GM12878 (cell line): Measurements from ENCODE around the gene NAB1. TPM values are rescaled to one million over a fixed set of nuclear protein-coding genes. Genes with fewer than 3 reads are reported as not detected.

Experiments
- ATAC-seq: fragments of 200-7000 bp; cut with Tn5 transposase; 3 replicates; pipeline ENCODE4 v1.9.1; 2020; ENCODE audit warnings: mild to moderate bottlenecking, moderate library complexity
- BruUV-seq: library from RNA; stranded (reverse); fragments of 400-500 nt; replicated peaks from 2 replicates; lab custom pipeline; 2021; lab: Mats Ljungman, UMichigan
- CTCF ChIA-PET: fragments of 300-600 bp; sonication (Branson Sonifier 250); formaldehyde crosslinking; extraction: SDS; loops from one replicate; lab custom pipeline; 2021; ENCODE audit warnings: inconsistent platforms; lab: Yijun Ruan, JAX
- POLR2A ChIA-PET: fragments of 350-600 bp; formaldehyde crosslinking; extraction: SDS; loops from one replicate; lab custom pipeline; 2021; ENCODE audit warnings: inconsistent platforms; lab: Charles Lee
- RAD21 ChIA-PET: fragments of 300-600 bp; sonication (Branson Sonifier 250); formaldehyde crosslinking; loops from one replicate; lab custom pipeline; 2023; ENCODE audit warnings: antibody characterized with exemption; ENCODE audit not compliant: unreplicated experiment; lab: Charles Lee
- SMC1A ChIA-PET: fragments of 300-600 bp; sonication (Branson Sonifier 250); formaldehyde crosslinking; loops from one replicate; lab custom pipeline; 2023; ENCODE audit not compliant: unreplicated experiment, uncharacterized antibody; lab: Charles Lee
- DNase-seq: peaks from one replicate; pipeline ENCODE4 v3.0.0-alpha.2; 2011; ENCODE audit warnings: low read depth, low spot score
- FAIRE-seq: peaks from 3 replicates; lab custom pipeline; 2011; peaks lifted over from hg19 to GRCh38; lab: Jason Lieb, UNC
- H2AFZ ChIP-seq: 2 replicates; pipeline ENCODE4 v1.6.0; 2011; ENCODE audit warnings: low read depth, low read length, control low read depth; ENCODE audit not compliant: control insufficient read depth
- H3K27ac ChIP-seq: 2 replicates; pipeline ENCODE4 v1.5.1; 2011; ENCODE audit warnings: control low read depth; ENCODE audit not compliant: control insufficient read depth, insufficient read depth
- H3K27me3 ChIP-seq, 2 experiments: replicated peaks in 1 of 2; 2 replicates each; pipeline versions ENCODE4 v1.6.0 to v1.6.1; 2011; ENCODE audit warnings: low read length in 1 of 2; ENCODE audit not compliant: control insufficient read depth in 2 of 2, insufficient read depth in 2 of 2
- H3K36me3 ChIP-seq, 2 experiments: 2 replicates each; pipeline ENCODE4 v1.5.1; 2011; ENCODE audit warnings: low read length in 1 of 2; ENCODE audit not compliant: control insufficient read depth in 2 of 2, insufficient read depth in 2 of 2
- H3K4me1 ChIP-seq: 2 replicates; pipeline ENCODE4 v1.6.1; 2011; ENCODE audit warnings: mild to moderate bottlenecking, low read length, moderate library complexity, mixed read lengths; ENCODE audit not compliant: control insufficient read depth, insufficient read depth
- H3K4me2 ChIP-seq: 2 replicates; pipeline ENCODE4 v1.6.0; 2011; ENCODE audit warnings: control low read depth; ENCODE audit not compliant: control insufficient read depth, insufficient read depth
- H3K4me3 ChIP-seq: fragments of 200-600 bp; sonication (generic); 2 replicates; pipeline ENCODE4 v1.5.1; 2016
- H3K79me2 ChIP-seq: 2 replicates; pipeline ENCODE4 v1.6.0; 2011; ENCODE audit warnings: low read length; ENCODE audit not compliant: control insufficient read depth, insufficient read depth
- H3K9ac ChIP-seq: 2 replicates; pipeline ENCODE4 v1.8.0; 2011; ENCODE audit warnings: low read length, control low read depth, mixed read lengths; ENCODE audit not compliant: control insufficient read depth, insufficient read depth
- H3K9me3 ChIP-seq: replicated peaks from 3 replicates; pipeline ENCODE4 v1.5.1; 2011; ENCODE audit warnings: mild to moderate bottlenecking, low read length; ENCODE audit not compliant: control insufficient read depth, insufficient read depth
- H4K20me1 ChIP-seq: 2 replicates; pipeline ENCODE4 v1.6.0; 2011; ENCODE audit not compliant: control insufficient read depth, insufficient read depth
- ATF7 ChIP-seq: fragments of 450-650 bp; IDR thresholded peaks from 2 replicates; pipeline ENCODE4 v1.6.1; 2016; ENCODE audit warnings: low read depth, mild to moderate bottlenecking
- CBX3 ChIP-seq: fragments of 200-600 bp; sonication (generic); IDR thresholded peaks from 2 replicates; pipeline ENCODE4 v1.6.1; 2016; ENCODE audit warnings: low read depth, borderline replicate concordance
- CEBPB ChIP-seq, 2 experiments: fragments of 150-350 bp in 1 of 2; IDR thresholded peaks; 2 replicates each; pipeline ENCODE4 v1.6.1; 2012 to 2014; ENCODE audit warnings: low read depth in 2 of 2, low read length in 2 of 2, borderline replicate concordance in 1 of 2, inconsistent platforms in 1 of 2
- EED ChIP-seq: sonication (generic); IDR thresholded peaks from 2 replicates; pipeline ENCODE4 v1.6.1; 2016; ENCODE audit warnings: antibody characterized with exemption, low read depth
- EGR1 ChIP-seq, 2 experiments: IDR thresholded peaks; 1 replicate in 1 of 2; 2 replicates in 1 of 2; pipeline ENCODE4 v1.6.1; 2011 to 2012; ENCODE audit warnings: low read depth in 2 of 2, low read length in 2 of 2, borderline replicate concordance in 1 of 2, mild to moderate bottlenecking in 1 of 2, moderate library complexity in 1 of 2
- FOXM1 ChIP-seq: IDR thresholded peaks from 2 replicates; pipeline ENCODE4 v1.6.1; 2012; ENCODE audit warnings: low read depth, mild to moderate bottlenecking, inconsistent platforms, low read length, moderate library complexity
- IKZF1 ChIP-seq: fragments of 450-650 bp; conservative IDR thresholded peaks from 2 replicates; pipeline ENCODE4 v1.6.1; 2017; ENCODE audit warnings: antibody characterized with exemption, mild to moderate bottlenecking
- NFXL1 ChIP-seq: fragments of 450-650 bp; IDR thresholded peaks from 2 replicates; pipeline ENCODE4 v1.6.1; 2017; ENCODE audit warnings: antibody characterized with exemption, mild to moderate bottlenecking, borderline replicate concordance
- NR2C2 ChIP-seq: IDR thresholded peaks from 2 replicates; pipeline ENCODE4 v1.6.1; 2011; ENCODE audit warnings: borderline replicate concordance, low read depth; ENCODE audit not compliant: control insufficient read depth, insufficient read length
- POLR2AphosphoS5 ChIP-seq: IDR thresholded peaks from 2 replicates; pipeline ENCODE4 v1.6.1; 2011; ENCODE audit warnings: mild to moderate bottlenecking, low read length, inconsistent platforms
- RAD51 ChIP-seq: fragments of 450-650 bp; IDR thresholded peaks from 2 replicates; pipeline ENCODE4 v1.6.1; 2016; ENCODE audit warnings: moderate library complexity, mild to moderate bottlenecking, inconsistent platforms
- SPI1 ChIP-seq: IDR thresholded peaks from 2 replicates; pipeline ENCODE4 v1.6.1; 2011; ENCODE audit warnings: low read depth, mild to moderate bottlenecking, low read length, moderate library complexity, borderline replicate concordance; ENCODE audit not compliant: insufficient read depth
- YBX1 ChIP-seq: fragments of 450-650 bp; IDR thresholded peaks from 2 replicates; pipeline ENCODE4 v1.6.1; 2016; ENCODE audit warnings: antibody characterized with exemption
- ZBED1 ChIP-seq: IDR thresholded peaks from 2 replicates; pipeline ENCODE4 v1.6.1; 2016; ENCODE audit warnings: borderline replicate concordance
- WGBS: methylation state at CpG from one replicate; pipeline ENCODE4 v1.1.6; 2016; ENCODE audit warnings: low lambda C conversion rate; ENCODE audit not compliant: insufficient replicate concordance, insufficient coverage; ENCODE audit errors: missing lambda C conversion rate; 5-methylcytosine and 5-hydroxymethylcytosine counted together
- in situ Hi-C: fragments of 300-500 bp; cut with MboI; formaldehyde crosslinking; loops from 9 replicates; pipeline ENCODE4 v1.14.3; 2018; ENCODE audit warnings: mixed read lengths
- intact Hi-C: fragments of 100-400 bp; cut with micrococcal nuclease; formaldehyde crosslinking; loops from one replicate; pipeline ENCODE4 v1.14.2; 2022; ENCODE audit not compliant: unreplicated experiment
- polyA plus RNA-seq, 11 experiments: library from polyadenylated mRNA; depleted of rRNA in 4 of 11; unstranded in 6 of 11; stranded (reverse) in 5 of 11; fragments of >200 nt; fragmentation: Nextera tagmentation in 4 of 11; fragmentation: Illumina TruSeq in 1 of 11; extraction: Ambion mirVana in 4 of 11; extraction: Trizol in 1 of 11; gene quantifications; 1 replicate in 1 of 11; 2 replicates in 10 of 11; pipeline versions ENCODE4 v1.2.1 to v1.2.3, GENCODE V29; 2011 to 2016; ENCODE audit warnings: inconsistent platforms in 2 of 11, missing spikeins in 2 of 11, low read depth in 1 of 11
- total RNA-seq, 4 experiments: library from RNA; depleted of rRNA in 3 of 4; stranded (reverse); fragments of >200 nt in 3 of 4; fragmentation: Illumina TruSeq in 1 of 4; extraction: Trizol in 1 of 4; gene quantifications; 2 replicates each; pipeline versions ENCODE4 v1.2.1 to v1.2.3, GENCODE V29; 2013 to 2021
- TF ChIP-seq, protein P1 (sequence below): fragments of 450-650 bp; IDR thresholded peaks from 2 replicates; pipeline ENCODE4 v1.6.1; 2016; ENCODE audit warnings: mild to moderate bottlenecking, moderate library complexity, borderline replicate concordance
- TF ChIP-seq, protein P2 (sequence below): IDR thresholded peaks from 2 replicates; pipeline ENCODE4 v1.6.1; 2011; ENCODE audit warnings: borderline replicate concordance, low read depth, mild to moderate bottlenecking, moderate library complexity, mixed read lengths, low read length; ENCODE audit not compliant: insufficient read depth; ENCODE audit errors: extremely low read length

NAB1 gene
- total and polyA plus RNA-seq, 10 of the 15 experiments (the other 5 are each of a cell fraction or from before 2014, with no cell fraction given): 4.5 to 39.6 (median 23.0) TPM

DNA sequence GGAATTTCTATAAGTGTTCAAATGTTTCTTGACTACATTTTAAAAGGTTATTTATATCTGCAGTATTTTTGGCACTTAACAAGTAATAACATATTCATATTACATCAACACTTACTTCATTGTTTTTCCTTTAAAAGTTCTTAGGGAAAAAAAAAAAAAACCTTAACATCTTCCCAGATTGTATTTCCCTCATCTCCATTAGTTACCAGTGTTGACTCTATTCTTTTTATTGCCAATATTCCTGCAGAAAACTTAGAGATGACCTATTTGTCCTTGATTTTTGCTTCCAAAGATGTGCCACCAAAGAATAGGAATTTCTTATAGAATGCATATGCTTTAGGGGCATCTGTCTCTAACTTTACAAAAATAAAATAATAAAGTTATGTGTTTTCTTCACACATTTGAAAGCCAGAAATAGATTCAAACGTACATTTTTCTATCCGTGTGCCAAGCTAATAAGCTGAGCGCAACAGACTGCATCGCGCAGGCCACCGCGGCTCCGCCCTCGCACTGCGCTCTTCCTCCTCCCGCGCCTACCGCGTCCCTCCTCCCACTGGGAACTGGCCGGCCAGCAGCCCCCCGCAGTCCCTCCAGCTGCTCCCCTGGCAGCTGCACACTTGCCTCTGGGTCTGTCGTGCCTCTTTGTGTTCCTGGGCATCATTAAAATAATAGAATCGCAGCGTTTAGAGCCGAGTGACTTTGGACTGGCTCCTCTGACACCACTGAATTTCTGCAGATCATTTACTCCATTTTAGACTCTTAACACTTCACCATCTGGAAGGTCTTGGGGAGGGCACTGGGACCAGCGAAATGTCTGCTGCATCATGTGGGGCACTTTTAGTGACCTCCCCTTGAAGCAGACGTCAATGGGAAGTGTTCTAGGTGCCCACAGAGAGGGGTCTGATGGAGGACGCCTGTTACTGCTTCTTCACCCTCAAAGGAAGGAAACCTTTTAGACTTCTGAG is 21.2 kb upstream of the NAB1 start:
- DNase-seq: no peak
- FAIRE-seq: no peak
- Histone ChIP-seq H4K20me1 (no peaks in the 10 kb centered on the region), H3K4me3 (peak overlapping the region; percentile 41), H3K27me3 (no peaks in the 10 kb centered on the region), H2AFZ (peak overlapping the region; percentile 75), H3K79me2 (no peaks in the 10 kb centered on the region), H3K4me2 (peak overlapping the region; percentile 78), H3K9me3 (no peaks in the 10 kb centered on the region), H3K27ac (no peak overlapping the region), H3K4me1 (no peaks in the 10 kb centered on the region), H3K9ac (no peak overlapping the region), H3K36me3 (no peaks in the 10 kb centered on the region)
- SMC1A ChIA-PET: interaction anchor here (0.6 to 2.1 kb wide), 7 partner anchors 8 to 92 kb away, joined by 3 to 9 read pairs (median 5); no protein-coding TSS in a partner anchor
- POLR2A ChIA-PET: interaction anchor here (0.8 to 1.0 kb wide), 2 partner anchors 51 to 65 kb away, joined by 3 read pairs; no protein-coding TSS in a partner anchor
- BruUV-seq: no TSS peak
- RAD21 ChIA-PET: interaction anchor here (1.0 kb wide), 1 partner anchor 8 kb away, joined by 3 read pairs; no protein-coding TSS in a partner anchor
- 11% methylated on average over 23 of the region's 23 CpGs for WGBS
- ATAC-seq: peak; percentile 90
- in situ Hi-C loops (no loop called here), intact Hi-C loops (loop anchor here (5.0 kb wide), 1 partner anchor 245 kb away; no protein-coding TSS in a partner anchor)
- CTCF ChIA-PET: interaction anchor here (0.7 kb wide), 1 partner anchor 9 kb away, joined by 3 read pairs; no protein-coding TSS in a partner anchor
- TF ChIP-seq ZBED1 (no peak), CEBPB (IDR thresholded peaks at IDR 0.05; ENCODE audit: borderline replicate concordance in 1 of 2, low read depth in 2 of 2, low read length in 2 of 2) (no peak), YBX1 (no peak), NR2C2 (no peak), FOXM1 (no peak), EGR1 (IDR thresholded peaks at IDR 0.05; ENCODE audit: borderline replicate concordance in 1 of 2, low read depth in 2 of 2, low read length in 2 of 2) (peak in 1 of 2 experiments; percentile 64; a peak in 1 of 3 replicates), ATF7 (no peak), NFXL1 (peak; percentile 96), EED (peak; percentile 34; the same call in 1 of the 2 replicates), IKZF1 (peak; percentile 27; the same call in 1 of the 2 replicates), POLR2AphosphoS5 (no peak), CBX3 (no peak), SPI1 (no peak), RAD51 (no peak)
- TF ChIP-seq, protein P1, sequence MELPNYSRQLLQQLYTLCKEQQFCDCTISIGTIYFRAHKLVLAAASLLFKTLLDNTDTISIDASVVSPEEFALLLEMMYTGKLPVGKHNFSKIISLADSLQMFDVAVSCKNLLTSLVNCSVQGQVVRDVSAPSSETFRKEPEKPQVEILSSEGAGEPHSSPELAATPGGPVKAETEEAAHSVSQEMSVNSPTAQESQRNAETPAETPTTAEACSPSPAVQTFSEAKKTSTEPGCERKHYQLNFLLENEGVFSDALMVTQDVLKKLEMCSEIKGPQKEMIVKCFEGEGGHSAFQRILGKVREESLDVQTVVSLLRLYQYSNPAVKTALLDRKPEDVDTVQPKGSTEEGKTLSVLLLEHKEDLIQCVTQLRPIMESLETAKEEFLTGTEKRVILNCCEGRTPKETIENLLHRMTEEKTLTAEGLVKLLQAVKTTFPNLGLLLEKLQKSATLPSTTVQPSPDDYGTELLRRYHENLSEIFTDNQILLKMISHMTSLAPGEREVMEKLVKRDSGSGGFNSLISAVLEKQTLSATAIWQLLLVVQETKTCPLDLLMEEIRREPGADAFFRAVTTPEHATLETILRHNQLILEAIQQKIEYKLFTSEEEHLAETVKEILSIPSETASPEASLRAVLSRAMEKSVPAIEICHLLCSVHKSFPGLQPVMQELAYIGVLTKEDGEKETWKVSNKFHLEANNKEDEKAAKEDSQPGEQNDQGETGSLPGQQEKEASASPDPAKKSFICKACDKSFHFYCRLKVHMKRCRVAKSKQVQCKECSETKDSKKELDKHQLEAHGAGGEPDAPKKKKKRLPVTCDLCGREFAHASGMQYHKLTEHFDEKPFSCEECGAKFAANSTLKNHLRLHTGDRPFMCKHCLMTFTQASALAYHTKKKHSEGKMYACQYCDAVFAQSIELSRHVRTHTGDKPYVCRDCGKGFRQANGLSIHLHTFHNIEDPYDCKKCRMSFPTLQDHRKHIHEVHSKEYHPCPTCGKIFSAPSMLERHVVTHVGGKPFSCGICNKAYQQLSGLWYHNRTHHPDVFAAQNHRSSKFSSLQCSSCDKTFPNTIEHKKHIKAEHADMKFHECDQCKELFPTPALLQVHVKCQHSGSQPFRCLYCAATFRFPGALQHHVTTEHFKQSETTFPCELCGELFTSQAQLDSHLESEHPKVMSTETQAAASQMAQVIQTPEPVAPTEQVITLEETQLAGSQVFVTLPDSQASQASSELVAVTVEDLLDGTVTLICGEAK: peak; percentile 60; the same call in 1 of the 2 replicates
- TF ChIP-seq, protein P2, sequence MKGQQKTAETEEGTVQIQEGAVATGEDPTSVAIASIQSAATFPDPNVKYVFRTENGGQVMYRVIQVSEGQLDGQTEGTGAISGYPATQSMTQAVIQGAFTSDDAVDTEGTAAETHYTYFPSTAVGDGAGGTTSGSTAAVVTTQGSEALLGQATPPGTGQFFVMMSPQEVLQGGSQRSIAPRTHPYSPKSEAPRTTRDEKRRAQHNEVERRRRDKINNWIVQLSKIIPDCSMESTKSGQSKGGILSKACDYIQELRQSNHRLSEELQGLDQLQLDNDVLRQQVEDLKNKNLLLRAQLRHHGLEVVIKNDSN: no peak
